ENCODE data around the gene NEMP1. TPM values are rescaled to one million over a fixed set of nuclear protein-coding genes. Genes with fewer than 3 reads are reported as not detected.
A peak's percentile ranks its signal among the peaks of the same experiment; 100 is the strongest.

NEMP1 gene
- total RNA-seq (2022) (60.4 and 63.2 TPM in 2 replicates), Bru-seq, nascent RNA (percentile 87 among the genes with signal in this experiment), BruChase-seq, experiment 1, labeled RNA remaining after a 6-hour chase (percentile 94 among the genes with signal in this experiment), BruChase-seq, experiment 2, labeled RNA remaining after a 2-hour chase (percentile 94 among the genes with signal in this experiment)
- long read RNA-seq, full-length matches to known transcripts: 15 of 37 reads
- long read RNA-seq, partial matches to known transcripts: 2 of 37 reads
- long read RNA-seq, other reads (novel, unspliced or antisense): 20 of 37 reads

DNA sequence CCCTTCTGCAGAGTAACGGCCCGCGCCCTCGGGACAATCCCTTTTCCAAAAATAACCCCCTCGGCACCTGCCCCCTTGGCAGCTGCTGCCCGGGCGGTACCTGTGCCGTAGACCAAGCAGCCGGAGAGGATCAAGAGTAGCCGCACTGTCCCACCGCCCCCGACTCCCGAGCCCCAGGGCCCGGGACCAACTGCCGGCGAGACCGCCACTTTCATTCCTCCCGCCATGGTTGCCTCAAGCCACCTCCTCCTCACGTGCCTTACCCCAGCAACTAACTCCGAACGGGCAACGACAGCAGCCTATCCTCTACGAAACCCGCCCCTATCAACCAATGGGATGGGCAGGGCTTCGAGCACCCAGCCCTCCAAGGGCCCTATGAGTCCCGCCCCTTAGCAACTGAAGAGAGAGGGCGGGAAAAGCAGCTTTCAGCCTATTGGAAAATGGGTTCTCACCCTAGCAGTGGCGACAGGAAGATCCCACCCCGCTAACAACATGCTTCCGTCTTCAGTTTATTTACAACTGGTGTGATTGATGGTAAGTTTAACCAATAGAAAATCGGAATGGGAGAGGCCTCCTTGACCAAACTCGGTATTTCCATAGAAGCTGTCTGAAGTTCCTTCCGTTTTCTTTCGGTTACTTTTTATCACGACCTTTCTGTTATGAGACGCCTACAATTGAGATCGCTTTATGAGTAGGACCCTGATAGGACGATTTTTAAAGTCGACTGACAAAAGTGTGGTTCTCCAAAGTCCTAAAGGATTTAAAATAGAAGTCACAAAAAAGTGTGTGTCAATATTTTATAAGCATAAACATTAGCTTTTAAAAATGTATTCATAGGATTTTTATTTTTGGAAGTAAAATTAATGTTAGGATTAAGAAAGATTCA lies at the start of gene NEMP1:
NEMP1 (minus strand) TSS at position 273 of the 886 bp plus-strand sequence; CDS start at position 227, 46 bp downstream.
- peaks cover 36% of the 10 kb centered on the region for H3K36me3 Mint-ChIP-seq (ENCODE audit: insufficient read depth, unreplicated experiment)
- peak within 1 kb of the TSS; percentile 93 for H3K27ac Mint-ChIP-seq (ENCODE audit: unreplicated experiment)
- no peak for TF ChIP-seq CTCF (IDR thresholded peaks at IDR 0.05; ENCODE audit: unreplicated experiment)
- peak; percentile 98 for DNase-seq
- BruUV-seq (replicated peaks): no TSS peak
- H3K4me1 Mint-ChIP-seq (ENCODE audit: low read depth, unreplicated experiment): no peaks in the 10 kb centered on the region
- CTCF ChIA-PET: interaction anchor here (0.6 to 2.9 kb wide), 15 partner anchors 9 to 525 kb away, joined by 3 to 42 read pairs (median 4); partner anchors contain the start of genes LRP1 and STAT6
- peak within 1 kb of the TSS; percentile 98 for H3K4me3 Mint-ChIP-seq (ENCODE audit: low read depth, unreplicated experiment)
- H3K27me3 Mint-ChIP-seq (ENCODE audit: unreplicated experiment): no peaks in the 10 kb centered on the region
- intact Hi-C loops (cut with micrococcal nuclease; ENCODE audit: unreplicated experiment): no loop called here
- no peaks in the 10 kb centered on the region for H3K9me3 Mint-ChIP-seq (ENCODE audit: low read depth, unreplicated experiment)

DNA sequence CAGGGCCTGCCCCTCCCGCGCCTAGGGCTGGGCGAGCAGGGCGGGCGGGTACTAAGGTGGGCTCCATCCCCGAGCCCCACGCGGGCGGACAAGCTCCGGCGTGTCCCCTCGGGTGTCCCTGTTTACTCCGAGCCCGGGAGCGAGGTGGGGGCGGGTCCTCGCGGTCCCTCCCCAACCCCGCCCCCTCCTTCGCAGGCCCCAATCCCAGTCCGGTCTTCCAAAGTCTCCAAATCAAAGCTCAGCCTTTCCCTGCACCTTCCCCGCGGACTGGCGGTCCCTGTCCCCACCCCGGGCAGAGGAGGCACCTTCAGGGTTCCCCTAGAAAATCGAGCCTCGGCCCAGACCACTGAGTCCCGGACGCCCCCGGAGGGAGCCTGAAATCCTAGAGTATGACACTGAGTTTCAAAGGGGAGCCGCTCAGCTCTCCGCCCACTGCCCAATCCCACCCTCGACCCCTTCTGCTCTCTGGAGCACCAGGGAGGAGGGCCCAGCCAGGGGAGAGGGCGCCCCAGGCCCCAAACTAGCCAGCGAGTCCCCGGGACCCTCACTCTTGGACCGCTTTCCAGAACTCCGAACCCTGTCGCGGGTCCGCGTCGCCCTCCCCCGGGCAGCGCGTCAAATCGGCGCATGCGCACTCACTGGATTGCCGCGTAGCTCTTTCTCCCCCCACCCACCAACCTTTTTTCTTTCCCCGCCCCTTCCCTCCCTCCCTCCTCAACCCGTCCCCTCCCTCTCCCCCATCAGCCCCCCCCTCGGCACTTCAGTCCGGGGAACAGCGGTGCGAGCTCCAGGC lies 49.3 kb upstream of the NEMP1 start, which contains the start of gene LRP1:
LRP1 (plus strand) TSS at position 758 of the 793 bp plus-strand sequence. CDS start 482 bp downstream, outside the sequence.
- intact Hi-C loops (cut with micrococcal nuclease; ENCODE audit: unreplicated experiment): no loop called here
- Mint-ChIP-seq H3K9me3 (ENCODE audit: low read depth, unreplicated experiment) (peaks cover 10% of the 10 kb centered on the region), H3K27ac (ENCODE audit: unreplicated experiment) (peak within 1 kb of the TSS; percentile 36), H3K36me3 (ENCODE audit: insufficient read depth, unreplicated experiment) (peaks cover 18% of the 10 kb centered on the region), H3K27me3 (ENCODE audit: unreplicated experiment) (peaks cover 55% of the 10 kb centered on the region), H3K4me1 (ENCODE audit: low read depth, unreplicated experiment) (no peaks in the 10 kb centered on the region), H3K4me3 (ENCODE audit: low read depth, unreplicated experiment) (peak within 1 kb of the TSS; percentile 81)
- no peak for TF ChIP-seq CTCF (IDR thresholded peaks at IDR 0.05; ENCODE audit: unreplicated experiment)
- peak; percentile 79 for DNase-seq
- CTCF ChIA-PET: interaction anchor here (0.6 to 3.3 kb wide), 21 partner anchors 16 to 756 kb away, joined by 3 to 39 read pairs (median 4); partner anchors contain the start of genes LRP1-AS, NAB2, NEMP1 and STAT6
- no TSS peak for BruUV-seq (replicated peaks)

DNA sequence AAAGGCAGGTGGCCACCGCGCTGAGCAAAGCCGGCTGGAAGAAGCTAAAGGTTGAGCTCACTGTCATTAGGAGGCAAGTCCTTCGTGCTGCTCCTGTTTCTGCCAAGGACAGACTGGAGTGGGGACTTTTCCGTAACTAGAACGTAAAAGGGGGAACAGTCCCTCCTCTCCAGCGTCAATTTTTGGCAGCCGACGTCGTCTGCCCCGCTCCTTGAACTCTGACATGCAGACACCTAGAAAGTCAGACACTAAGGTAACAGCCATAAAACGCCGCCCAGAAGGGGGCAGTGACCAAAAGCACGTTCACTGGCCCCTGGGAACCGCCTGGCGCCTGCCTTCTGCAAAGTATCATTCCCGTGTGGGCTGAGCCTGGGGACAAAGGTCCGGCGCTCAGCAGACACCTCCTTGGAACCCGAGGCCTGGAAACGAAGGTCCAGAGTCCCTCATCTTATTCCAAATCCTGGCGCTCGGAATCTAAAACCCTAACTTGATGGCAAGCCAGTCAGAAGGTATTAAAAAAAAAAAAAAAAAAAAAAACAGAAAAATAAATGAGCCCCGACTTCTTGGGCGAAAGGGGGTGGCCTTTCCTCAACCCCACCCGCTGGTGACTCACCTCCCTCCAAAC lies 48.6 kb upstream of the NEMP1 start:
- intact Hi-C loops (cut with micrococcal nuclease; ENCODE audit: unreplicated experiment): no loop called here
- no peak overlapping the region for H3K27ac Mint-ChIP-seq (ENCODE audit: unreplicated experiment)
- peaks cover 48% of the 10 kb centered on the region for H3K27me3 Mint-ChIP-seq (ENCODE audit: unreplicated experiment)
- TSS peak; percentile 26 for BruUV-seq (replicated peaks)
- no peaks in the 10 kb centered on the region for H3K4me1 Mint-ChIP-seq (ENCODE audit: low read depth, unreplicated experiment)
- CTCF ChIA-PET: interaction anchor here (0.6 to 3.3 kb wide), 11 partner anchors 16 to 409 kb away, joined by 3 to 39 read pairs (median 5); partner anchors contain the start of genes LRP1-AS and STAT6
- peaks cover 10% of the 10 kb centered on the region for H3K9me3 Mint-ChIP-seq (ENCODE audit: low read depth, unreplicated experiment)
- peak; percentile 78 for DNase-seq
- no peak for TF ChIP-seq CTCF (IDR thresholded peaks at IDR 0.05; ENCODE audit: unreplicated experiment)
- H3K4me3 Mint-ChIP-seq (ENCODE audit: low read depth, unreplicated experiment): peak overlapping the region; percentile 81
- H3K36me3 Mint-ChIP-seq (ENCODE audit: insufficient read depth, unreplicated experiment): peaks cover 18% of the 10 kb centered on the region
